NOMO-1 treated with DMSO at 0.1 percent for 48 hours (cell line): ENCODE results near the gene UBQLN2.
A peak's percentile ranks its signal among the peaks of the same experiment; 100 is the strongest.
"Not testable (repeated sequence)": the region's sequence is repeated elsewhere in the genome, so short reads cannot be mapped to it uniquely, and the experiment has no call there.

ENCODE experiments used
- DNase-seq: peaks from one replicate; lab custom pipeline; 2025; ENCODE audit not compliant: unreplicated experiment; lab: John Stamatoyannopoulos, UW

UBQLN2 gene

GRCh38 chrX:56563231-56564161, at the start of gene UBQLN2:
TSS of gene UBQLN2 (plus strand) at chrX:56563627. CDS start at chrX:56563874, 247 bp downstream.
- peak; percentile 46 for DNase-seq

GRCh38 chrX:56519642-56520041, 43.8 kb upstream of the UBQLN2 start:
- DNase-seq: no peak

- DNase-seq: not testable (repeated sequence)
Observed at GRCh38 chrX:56529482-56530007, 33.9 kb upstream of the UBQLN2 start.

- no peak for DNase-seq
Observed at GRCh38 chrX:56530011-56530410, 33.4 kb upstream of the UBQLN2 start.

GRCh38 chrX:56550667-56551066, 12.8 kb upstream of the UBQLN2 start:
- no peak for DNase-seq

- DNase-seq: no peak
Observed at GRCh38 chrX:56554870-56555269, 8.6 kb upstream of the UBQLN2 start.

GRCh38 chrX:56557376-56557929, 6.0 kb upstream of the UBQLN2 start:
- no peak for DNase-seq

- no peak for DNase-seq
Observed at GRCh38 chrX:56564164-56564885, 898 bp downstream of the UBQLN2 start.

GRCh38 chrX:56564921-56565840, 1.8 kb downstream of the UBQLN2 start:
- DNase-seq: no peak

GRCh38 chrX:56569378-56570057, 6.1 kb downstream of the UBQLN2 start:
- peak; percentile 22 for DNase-seq

- DNase-seq: no peak
Observed at GRCh38 chrX:56572975-56573374, 9.5 kb downstream of the UBQLN2 start.

GRCh38 chrX:56574861-56575260, 11.4 kb downstream of the UBQLN2 start:
- DNase-seq: no peak

GRCh38 chrX:56576721-56577120, 13.3 kb downstream of the UBQLN2 start:
- no peak for DNase-seq

- DNase-seq: no peak
Observed at GRCh38 chrX:56588397-56589188, 25.2 kb downstream of the UBQLN2 start.

- not testable (repeated sequence) for DNase-seq
Observed at GRCh38 chrX:56591830-56592229, 28.4 kb downstream of the UBQLN2 start.

GRCh38 chrX:56600141-56600540, 36.7 kb downstream of the UBQLN2 start:
- DNase-seq: peak; percentile 13

- DNase-seq: no peak
Observed at GRCh38 chrX:56600987-56601386, 37.6 kb downstream of the UBQLN2 start.

- no peak for DNase-seq
Observed at GRCh38 chrX:56615282-56615681, 51.9 kb downstream of the UBQLN2 start.
